PFSK-1 (cell line): ENCODE measurements around the gene LRRC15.

Source experiments
- FOXP2 ChIP-seq: optimal IDR thresholded peaks from 2 replicates; pipeline ENCODE3; 2011; ENCODE audit warnings: borderline replicate concordance, control low read depth, inconsistent platforms; ENCODE audit not compliant: insufficient read depth; ENCODE audit errors: extremely low read length, extremely low read depth
- POLR2AphosphoS5 ChIP-seq: IDR thresholded peaks from 2 replicates; pipeline ENCODE4 v1.6.1; 2012; ENCODE audit warnings: low read depth, mild to moderate bottlenecking, control low read depth, low read length, moderate library complexity
- REST ChIP-seq, 2 experiments: IDR thresholded peaks; 2 replicates each; pipeline versions ENCODE4 v1.6.1 to v1.8.0; 2011 to 2012; ENCODE audit warnings: low read depth in 2 of 2, low read length in 2 of 2, control low read depth in 1 of 2, inconsistent platforms in 1 of 2, mild to moderate bottlenecking in 1 of 2, moderate library complexity in 1 of 2; ENCODE audit not compliant: insufficient read depth in 1 of 2
- SIN3A ChIP-seq: IDR thresholded peaks from 2 replicates; pipeline ENCODE4 v1.6.1; 2012; ENCODE audit warnings: mild to moderate bottlenecking, low read length, moderate library complexity, borderline replicate concordance; ENCODE audit not compliant: insufficient read depth
- TAF1 ChIP-seq: IDR thresholded peaks from 2 replicates; pipeline ENCODE4 v1.6.1; 2012; ENCODE audit warnings: low read length, control low read depth, borderline replicate concordance; ENCODE audit not compliant: insufficient read depth

The LRRC15 gene

GRCh38 chr3:194368918-194369317, 625 bp downstream of the LRRC15 start:
- TF ChIP-seq TAF1 = no peak
- TF ChIP-seq POLR2AphosphoS5 = no peak
- TF ChIP-seq REST (IDR thresholded peaks at IDR 0.05; ENCODE audit: insufficient read depth in 1 of 2, low read depth in 2 of 2, low read length in 2 of 2) = no peak
- TF ChIP-seq FOXP2 = no peak
- TF ChIP-seq SIN3A = no peak

- TF ChIP-seq FOXP2 (no peak), SIN3A (no peak)
Observed at GRCh38 chr3:194367992-194368841, 1.3 kb downstream of the LRRC15 start.

DNA sequence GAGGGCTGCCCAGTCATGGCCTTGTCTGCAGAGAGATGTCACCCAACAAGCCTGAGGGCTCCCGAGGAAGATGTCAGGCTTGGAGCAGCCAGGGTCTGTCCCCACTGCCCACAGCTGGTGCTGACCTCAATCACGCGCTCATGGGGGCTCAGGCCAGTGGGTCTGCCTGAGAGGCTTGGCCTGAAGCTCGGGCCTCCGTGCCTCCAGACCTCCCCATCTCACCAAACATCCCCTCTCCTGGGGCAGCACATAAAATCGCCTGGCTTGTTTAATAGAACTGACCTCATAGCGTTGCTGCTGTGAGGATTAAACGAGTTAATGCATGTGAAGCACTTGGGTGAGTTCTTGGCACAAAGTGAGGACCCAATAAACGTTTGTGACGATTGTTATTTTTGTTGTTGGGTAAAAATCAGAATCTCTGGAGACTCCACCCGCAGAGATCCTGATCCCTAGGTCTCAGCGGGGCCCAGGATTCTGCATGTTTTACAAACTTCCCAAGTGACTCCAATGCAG, 3.5 kb downstream of the LRRC15 start:
- TF ChIP-seq REST (IDR thresholded peaks at IDR 0.05; ENCODE audit: insufficient read depth in 1 of 2, low read depth in 2 of 2, low read length in 2 of 2) (no peak), FOXP2 (no peak), SIN3A (no peak), TAF1 (no peak), POLR2AphosphoS5 (no peak)

DNA sequence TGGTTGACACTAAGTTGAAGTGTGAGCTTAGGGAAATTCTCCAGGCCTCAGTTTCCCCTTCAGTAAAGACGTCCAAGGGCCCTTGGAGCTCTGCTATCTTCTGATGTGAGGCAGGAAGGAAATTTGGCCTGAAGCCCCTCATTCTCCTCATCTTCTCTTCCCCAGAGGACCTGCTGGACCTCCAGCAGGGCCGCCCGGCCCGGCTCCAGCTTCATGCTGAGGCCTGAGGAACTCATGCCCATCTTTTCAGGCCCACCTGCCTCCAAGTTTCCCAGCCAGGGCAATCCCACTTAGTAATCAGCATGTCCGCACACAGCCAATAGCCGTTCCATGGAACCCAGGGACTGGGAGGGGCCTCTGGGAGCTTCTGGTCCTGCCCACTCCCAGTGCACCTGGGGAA, 4.0 kb downstream of the LRRC15 start:
- TF ChIP-seq TAF1 (no peak), SIN3A (no peak), REST (IDR thresholded peaks at IDR 0.05; ENCODE audit: insufficient read depth in 1 of 2, low read depth in 2 of 2, low read length in 2 of 2) (no peak), FOXP2 (no peak), POLR2AphosphoS5 (no peak)

- TF ChIP-seq FOXP2 (no peak), SIN3A (no peak), POLR2AphosphoS5 (no peak), REST (IDR thresholded peaks at IDR 0.05; ENCODE audit: insufficient read depth in 1 of 2, low read depth in 2 of 2, low read length in 2 of 2) (no peak), TAF1 (no peak)
Observed at GRCh38 chr3:194364652-194365434, 4.7 kb downstream of the LRRC15 start.
